GM18526 (cell line): ENCODE data around the gene SPTBN4.

Experiments used
- POLR2A ChIP-seq: IDR thresholded peaks from 3 replicates; pipeline ENCODE4 v1.6.1; 2011; ENCODE audit not compliant: insufficient read length; ENCODE audit errors: extremely low read depth

The SPTBN4 gene

GRCh38 chr19:40512473-40513344 lies 45.9 kb downstream of the SPTBN4 start:
- no peak for TF ChIP-seq POLR2A

GRCh38 chr19:40513345-40513678 lies 46.5 kb downstream of the SPTBN4 start:
- TF ChIP-seq POLR2A, result no peak

DNA sequence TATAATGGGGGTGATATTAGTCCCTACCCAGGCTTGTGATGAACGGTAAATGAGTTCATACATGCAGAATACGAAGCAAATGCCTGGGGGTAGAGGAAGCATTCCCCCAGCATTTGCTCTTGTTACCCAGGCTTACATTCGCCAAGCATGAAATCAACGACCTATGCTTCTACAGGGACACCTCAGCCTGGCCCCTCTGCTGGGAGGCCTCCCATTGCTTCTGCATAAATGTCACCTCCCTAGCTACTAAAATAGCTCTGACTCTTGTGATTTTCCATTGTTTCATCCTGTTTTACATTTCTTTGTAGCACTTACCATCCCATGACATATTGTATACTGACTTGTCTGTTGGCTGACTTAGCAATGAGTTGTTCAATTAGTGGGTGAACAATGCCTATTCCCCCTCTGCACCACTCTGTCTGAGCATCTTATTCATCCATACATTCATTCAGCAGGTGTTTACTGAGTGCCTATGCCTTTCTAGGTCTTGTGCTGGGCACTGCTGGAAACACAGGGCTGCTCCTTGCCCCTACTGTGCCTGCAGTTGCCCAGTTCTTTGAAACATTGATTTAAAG lies 47.0 kb downstream of the SPTBN4 start:
- no peak for TF ChIP-seq POLR2A

GRCh38 chr19:40517248-40517647 lies 50.4 kb downstream of the SPTBN4 start:
- no peak for TF ChIP-seq POLR2A

DNA sequence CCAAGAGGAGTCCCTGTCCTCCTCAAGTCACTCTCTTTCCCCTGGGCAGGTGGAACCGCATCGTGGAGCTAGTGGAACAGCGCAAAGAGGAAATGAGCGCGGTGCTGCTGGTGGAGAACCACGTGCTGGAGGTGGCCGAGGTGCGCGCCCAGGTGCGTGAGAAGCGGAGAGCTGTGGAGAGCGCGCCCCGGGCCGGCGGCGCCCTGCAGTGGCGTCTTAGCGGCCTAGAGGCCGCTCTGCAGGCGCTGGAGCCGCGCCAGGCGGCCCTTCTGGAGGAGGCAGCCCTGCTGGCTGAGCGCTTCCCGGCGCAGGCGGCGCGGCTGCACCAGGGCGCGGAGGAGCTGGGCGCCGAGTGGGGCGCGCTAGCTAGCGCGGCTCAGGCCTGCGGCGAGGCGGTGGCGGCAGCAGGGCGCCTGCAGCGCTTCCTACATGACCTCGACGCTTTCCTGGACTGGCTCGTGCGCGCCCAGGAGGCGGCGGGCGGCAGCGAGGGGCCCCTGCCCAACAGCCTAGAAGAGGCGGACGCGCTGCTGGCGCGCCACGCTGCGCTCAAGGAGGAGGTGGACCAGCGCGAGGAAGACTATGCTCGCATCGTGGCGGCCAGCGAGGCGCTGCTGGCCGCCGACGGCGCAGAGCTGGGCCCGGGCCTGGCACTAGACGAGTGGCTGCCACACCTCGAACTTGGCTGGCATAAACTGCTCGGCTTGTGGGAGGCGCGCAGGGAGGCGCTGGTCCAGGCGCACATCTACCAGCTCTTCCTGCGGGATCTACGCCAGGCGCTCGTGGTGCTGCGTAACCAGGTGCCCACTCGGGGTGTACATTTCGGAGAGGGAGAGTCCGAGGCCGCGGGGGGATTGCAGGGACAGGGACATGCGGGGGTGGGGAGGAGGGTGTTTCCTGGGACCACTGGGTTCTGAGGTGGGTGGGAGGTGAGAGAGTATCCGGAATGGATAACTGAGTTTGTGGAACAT lies 52.8 kb downstream of the SPTBN4 start:
- TF ChIP-seq POLR2A, result no peak

DNA sequence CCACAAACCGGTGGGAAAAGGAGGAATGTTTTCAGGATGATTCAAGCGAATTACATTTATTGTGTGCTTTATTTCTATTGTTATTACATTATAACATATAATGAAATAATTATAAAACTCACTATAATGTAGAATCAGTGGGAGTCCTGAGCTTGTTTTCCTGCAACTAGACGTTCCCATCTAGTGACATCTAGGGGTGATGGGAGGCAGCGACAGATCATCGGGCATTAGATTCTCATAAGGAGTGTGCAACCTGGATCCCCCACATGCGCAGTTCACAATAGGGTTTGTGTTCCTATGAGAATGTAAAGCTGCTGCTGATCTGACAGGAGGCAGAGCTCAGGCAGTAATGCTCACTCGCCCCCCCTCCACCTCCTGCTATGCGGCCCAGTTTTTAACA lies 54.5 kb downstream of the SPTBN4 start:
- TF ChIP-seq POLR2A, result no peak

GRCh38 chr19:40523322-40524047 lies 56.7 kb downstream of the SPTBN4 start:
- no peak for TF ChIP-seq POLR2A

- TF ChIP-seq POLR2A, result no peak
Observed at GRCh38 chr19:40524133-40524549, 57.3 kb downstream of the SPTBN4 start.

DNA sequence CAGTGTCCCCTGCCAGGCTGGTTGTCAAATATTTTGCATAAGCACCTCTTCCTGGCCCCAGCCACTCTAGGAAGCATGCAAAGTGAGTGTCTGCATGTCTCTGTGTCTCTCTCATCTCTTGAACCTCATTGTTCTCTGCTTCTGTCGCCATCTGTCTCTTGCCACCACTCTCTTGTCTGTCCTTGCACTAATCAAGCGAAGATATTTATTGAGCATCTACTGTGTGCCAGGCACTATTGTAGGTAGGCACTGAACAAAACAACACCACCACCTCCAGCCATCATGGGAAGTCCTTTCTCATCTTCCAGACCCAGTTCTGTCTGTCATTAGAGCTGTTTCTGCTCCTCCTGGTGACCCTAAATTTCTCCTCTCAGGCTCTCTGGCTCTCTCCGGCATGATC lies 57.9 kb downstream of the SPTBN4 start:
- no peak for TF ChIP-seq POLR2A

GRCh38 chr19:40525234-40526051 lies 58.6 kb downstream of the SPTBN4 start:
- no peak for TF ChIP-seq POLR2A

DNA sequence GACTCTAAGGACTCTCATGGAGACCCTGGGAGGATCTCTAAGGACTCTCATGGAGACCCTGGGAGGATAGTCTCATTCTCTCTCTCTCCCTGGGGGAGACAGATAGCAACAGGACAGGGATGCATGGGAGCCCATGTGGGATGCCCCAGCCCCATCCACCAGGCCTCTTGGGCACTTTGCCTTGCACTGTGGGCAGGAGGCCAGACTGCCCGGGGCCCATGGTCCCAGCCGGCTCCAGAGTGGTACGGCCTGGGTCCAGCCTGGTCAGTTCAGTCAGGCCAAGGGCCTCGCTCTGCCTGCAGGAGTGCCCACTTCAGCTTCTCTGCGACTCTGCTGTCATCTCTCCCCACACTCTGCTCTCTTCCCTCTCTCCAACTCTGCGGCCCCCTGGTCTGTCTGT lies 61.3 kb downstream of the SPTBN4 start:
- no peak for TF ChIP-seq POLR2A

- TF ChIP-seq POLR2A, result no peak
Observed at GRCh38 chr19:40528533-40529092, 61.8 kb downstream of the SPTBN4 start.

- no peak for TF ChIP-seq POLR2A
Observed at GRCh38 chr19:40529093-40529954, 62.5 kb downstream of the SPTBN4 start.
